Measurements from ENCODE around the gene RCCD1. TPM values are rescaled to one million over a fixed set of nuclear protein-coding genes. Genes with fewer than 3 reads are reported as not detected.
"Not testable (repeated sequence)": the region's sequence is repeated elsewhere in the genome, so short reads cannot be mapped to it uniquely, and the experiment has no call there.

Gene RCCD1
- total and polyA plus RNA-seq, 7 experiments from 2014 or later, result 2.5 to 24.6 (median 6.0) TPM

DNA sequence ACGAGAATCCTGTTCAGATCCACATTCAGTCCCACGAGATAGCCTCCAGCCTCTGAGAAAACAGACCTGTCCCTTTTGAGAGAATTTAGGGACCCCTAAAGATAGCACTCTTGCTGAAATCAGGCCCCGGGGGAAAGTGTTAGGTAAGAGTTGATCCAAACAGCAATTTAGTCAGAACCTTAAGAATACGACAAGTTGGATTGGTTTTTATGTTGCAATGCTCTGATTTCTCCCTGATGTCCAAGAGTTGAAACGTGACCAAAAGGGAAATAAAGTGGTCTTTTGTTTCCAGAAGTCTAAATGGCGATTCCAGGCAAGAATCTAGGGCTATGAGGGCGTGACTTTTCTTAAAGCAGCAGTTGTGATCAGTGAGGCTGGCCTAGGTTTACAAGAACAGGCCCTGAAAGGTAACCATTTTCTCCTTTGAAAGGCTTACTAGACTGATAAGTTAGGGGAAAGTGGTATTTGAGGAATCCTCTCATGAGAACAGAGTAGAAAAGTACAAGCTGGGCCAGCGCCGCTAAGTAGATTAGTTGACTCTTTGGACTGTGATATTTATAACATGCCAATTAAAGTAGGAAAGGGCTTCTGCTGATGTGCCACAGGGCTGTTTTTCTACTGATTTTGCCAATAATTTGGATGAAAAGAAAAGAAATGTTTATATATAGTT lies 46.7 kb upstream of the RCCD1 start:
- Histone ChIP-seq H3K27me3 (ENCODE audit: control insufficient read depth in 2 of 2, insufficient read depth in 2 of 2, low read length in 2 of 2) (no peaks in the 10 kb centered on the region), H3K27ac (ENCODE audit: low read depth, low read length) (no peak overlapping the region), H3K4me3 (ENCODE audit: low read length) (no peak overlapping the region), H3K4me1 (ENCODE audit: control insufficient read depth in 2 of 2, insufficient read depth in 2 of 2, low read length in 2 of 2) (peaks cover 6 to 8% of the 10 kb centered on the region in 2 donors), H3K36me3 (ENCODE audit: control insufficient read depth in 2 of 3, insufficient read depth in 3 of 3, low read length in 3 of 3) (peaks cover 13 to 76% (median 35%) of the 10 kb centered on the region in 3 experiments), H3K9me3 (ENCODE audit: control insufficient read depth in 2 of 3, low read length in 3 of 3) (no peaks in the 10 kb centered on the region)
- ChIA-PET POLR2A (no interaction called here), CTCF (no interaction called here)
- ATAC-seq (no peak), DNase-seq (no peak)
- peaks cover 11 to 22% (median 19%) of the 10 kb centered on the region in 7 donors for H3K4me1 Mint-ChIP-seq
- no peak overlapping the region for H3K4me3 Mint-ChIP-seq
- H3K36me3 Mint-ChIP-seq, result peaks cover 9 to 41% (median 24%) of the 10 kb centered on the region in 5 donors
- intact Hi-C loops (cut with micrococcal nuclease), result no loop called here
- H3K27me3 Mint-ChIP-seq, result no peaks in the 10 kb centered on the region
- H3K9me3 Mint-ChIP-seq, result no peaks in the 10 kb centered on the region
- no peak overlapping the region for H3K27ac Mint-ChIP-seq

DNA sequence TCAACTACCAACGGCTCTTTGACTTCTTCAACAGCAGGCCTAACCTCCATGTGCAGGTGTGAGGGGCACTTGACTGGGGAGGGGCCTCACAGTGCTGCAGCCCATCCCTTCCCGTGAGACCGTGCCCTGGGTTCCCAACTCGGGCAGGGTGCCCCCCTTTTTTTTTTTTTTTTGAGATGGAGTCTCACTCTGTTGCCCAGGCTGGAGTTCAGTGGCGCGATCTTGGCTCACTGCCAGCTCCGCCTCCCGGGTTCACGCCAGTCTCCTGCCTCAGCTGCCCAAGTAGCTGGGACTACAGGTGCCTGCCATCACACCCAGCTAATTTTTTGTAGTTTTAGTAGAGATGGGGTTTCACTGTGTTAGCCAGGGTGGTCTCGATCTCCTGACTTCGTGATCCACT lies 45.2 kb upstream of the RCCD1 start:
- H3K4me3 Mint-ChIP-seq; H3K27ac Mint-ChIP-seq; H3K4me1 ChIP-seq (ENCODE audit: control insufficient read depth in 2 of 2, insufficient read depth in 2 of 2, low read length in 2 of 2); CTCF ChIA-PET; H3K27me3 ChIP-seq (ENCODE audit: control insufficient read depth in 2 of 2, insufficient read depth in 2 of 2, low read length in 2 of 2); intact Hi-C loops (cut with micrococcal nuclease); H3K27ac ChIP-seq (ENCODE audit: low read depth, low read length); ATAC-seq; H3K9me3 ChIP-seq (ENCODE audit: control insufficient read depth in 2 of 3, low read length in 3 of 3); H3K9me3 Mint-ChIP-seq; DNase-seq; H3K27me3 Mint-ChIP-seq; H3K4me3 ChIP-seq (ENCODE audit: low read length): not testable (repeated sequence)
- Mint-ChIP-seq H3K36me3 (peaks cover 9 to 54% (median 25%) of the 10 kb centered on the region in 5 donors), H3K4me1 (peaks cover 4 to 14% (median 13%) of the 10 kb centered on the region in 7 donors)
- POLR2A ChIA-PET, result interaction anchor here (0.6 to 1.1 kb wide), 2 partner anchors 16 to 22 kb away, joined by 3 to 4 read pairs; no protein-coding TSS in a partner anchor
- H3K36me3 ChIP-seq (ENCODE audit: control insufficient read depth in 2 of 3, insufficient read depth in 3 of 3, low read length in 3 of 3), result peaks cover 13 to 91% (median 43%) of the 10 kb centered on the region in 3 experiments

DNA sequence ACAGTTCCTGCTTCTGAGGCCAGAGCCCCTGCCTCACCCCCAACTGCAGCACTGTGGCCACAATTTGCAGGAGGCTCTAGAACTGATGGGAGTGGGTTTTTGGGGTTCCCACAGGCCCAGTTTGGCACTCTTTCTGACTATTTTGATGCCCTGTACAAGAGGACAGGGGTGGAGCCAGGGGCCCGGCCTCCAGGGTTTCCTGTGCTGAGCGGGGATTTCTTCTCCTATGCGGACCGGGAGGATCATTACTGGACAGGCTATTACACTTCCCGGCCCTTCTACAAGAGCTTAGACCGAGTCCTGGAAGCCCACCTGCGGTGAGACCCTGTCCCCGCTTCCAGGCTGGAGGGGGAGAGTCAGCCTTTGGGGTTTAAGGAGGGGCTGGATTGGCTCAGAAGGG lies 44.7 kb upstream of the RCCD1 start:
- DNase-seq (no peak), ATAC-seq (no peak)
- H3K4me1 Mint-ChIP-seq, result peaks cover 4 to 11% (median 9%) of the 10 kb centered on the region in 7 donors
- H3K36me3 ChIP-seq (ENCODE audit: control insufficient read depth in 2 of 3, insufficient read depth in 3 of 3, low read length in 3 of 3), result peaks cover 13 to 95% (median 43%) of the 10 kb centered on the region in 3 experiments
- intact Hi-C loops (cut with micrococcal nuclease), result no loop called here
- H3K27me3 Mint-ChIP-seq, result no peaks in the 10 kb centered on the region
- H3K27ac Mint-ChIP-seq, result no peak overlapping the region
- H3K36me3 Mint-ChIP-seq, result peaks cover 9 to 54% (median 25%) of the 10 kb centered on the region in 5 donors
- CTCF ChIA-PET, result no interaction called here
- H3K4me1 ChIP-seq (ENCODE audit: control insufficient read depth in 2 of 2, insufficient read depth in 2 of 2, low read length in 2 of 2), result no peaks in the 10 kb centered on the region
- H3K9me3 Mint-ChIP-seq, result no peaks in the 10 kb centered on the region
- no peak overlapping the region for H3K4me3 Mint-ChIP-seq
- POLR2A ChIA-PET, result no interaction called here
- H3K27me3 ChIP-seq (ENCODE audit: control insufficient read depth in 2 of 2, insufficient read depth in 2 of 2, low read length in 2 of 2), result no peaks in the 10 kb centered on the region
- no peaks in the 10 kb centered on the region for H3K9me3 ChIP-seq (ENCODE audit: control insufficient read depth in 2 of 3, low read length in 3 of 3)
- H3K4me3 ChIP-seq (ENCODE audit: low read length), result no peak overlapping the region
- H3K27ac ChIP-seq (ENCODE audit: low read depth, low read length), result no peak overlapping the region

DNA sequence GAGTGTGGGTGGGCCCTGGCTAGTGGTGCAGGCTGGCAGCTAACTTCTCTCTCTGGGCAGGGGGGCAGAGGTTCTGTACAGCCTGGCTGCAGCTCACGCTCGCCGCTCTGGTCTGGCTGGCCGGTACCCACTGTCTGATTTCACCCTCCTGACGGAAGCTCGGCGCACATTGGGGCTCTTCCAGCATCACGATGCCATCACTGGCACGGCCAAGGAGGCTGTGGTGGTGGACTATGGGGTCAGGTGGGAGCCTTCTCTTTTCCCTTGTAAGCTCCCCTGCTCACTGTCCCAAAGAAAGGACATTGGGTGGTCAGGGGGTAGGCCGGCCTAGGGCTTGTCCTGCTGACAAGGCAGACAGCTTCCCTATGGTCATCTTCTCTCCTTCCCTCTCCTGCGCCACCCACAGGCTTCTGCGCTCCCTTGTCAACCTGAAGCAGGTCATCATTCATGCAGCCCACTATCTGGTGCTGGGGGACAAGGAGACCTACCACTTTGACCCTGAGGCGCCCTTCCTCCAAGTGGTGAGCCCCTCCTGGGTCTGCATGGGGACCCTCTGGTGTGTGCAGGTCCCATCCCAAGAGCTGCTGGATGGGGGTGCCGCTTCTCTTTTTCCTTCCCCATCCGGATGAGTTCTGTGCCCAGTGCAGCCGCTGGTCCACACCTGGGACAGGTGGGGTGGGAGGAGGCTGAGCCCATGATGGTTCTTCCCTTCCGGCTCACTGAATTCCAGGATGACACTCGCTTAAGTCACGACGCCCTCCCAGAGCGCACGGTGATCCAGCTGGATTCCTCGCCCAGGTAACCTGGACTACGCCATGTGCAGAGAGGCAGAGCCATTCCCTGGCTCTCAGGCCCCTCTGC lies 44.0 kb upstream of the RCCD1 start:
- no peak for DNase-seq
- CTCF ChIA-PET, result interaction anchor here (1.7 kb wide), 1 partner anchor 22 kb away, joined by 8 read pairs; the partner anchor contains the start of gene HDDC3
- Mint-ChIP-seq H3K9me3 (no peaks in the 10 kb centered on the region), H3K27ac (no peak overlapping the region), H3K4me1 (peaks cover 0 to 6% (median 4%) of the 10 kb centered on the region in 7 donors), H3K36me3 (peaks cover 5 to 54% (median 24%) of the 10 kb centered on the region in 5 donors), H3K27me3 (no peaks in the 10 kb centered on the region), H3K4me3 (no peak overlapping the region)
- peaks cover 13 to 95% (median 43%) of the 10 kb centered on the region in 3 experiments for H3K36me3 ChIP-seq (ENCODE audit: control insufficient read depth in 2 of 3, insufficient read depth in 3 of 3, low read length in 3 of 3)
- no peaks in the 10 kb centered on the region for H3K9me3 ChIP-seq (ENCODE audit: control insufficient read depth in 2 of 3, low read length in 3 of 3)
- ATAC-seq, result no peak
- H3K4me3 ChIP-seq (ENCODE audit: low read length), result no peak overlapping the region
- H3K4me1 ChIP-seq (ENCODE audit: control insufficient read depth in 2 of 2, insufficient read depth in 2 of 2, low read length in 2 of 2), result no peaks in the 10 kb centered on the region
- no peaks in the 10 kb centered on the region for H3K27me3 ChIP-seq (ENCODE audit: control insufficient read depth in 2 of 2, insufficient read depth in 2 of 2, low read length in 2 of 2)
- intact Hi-C loops (cut with micrococcal nuclease), result no loop called here
- no peak overlapping the region for H3K27ac ChIP-seq (ENCODE audit: low read depth, low read length)
- POLR2A ChIA-PET, result interaction anchor here (0.5 kb wide), 1 partner anchor 12 kb away, joined by 6 read pairs; no protein-coding TSS in a partner anchor

DNA sequence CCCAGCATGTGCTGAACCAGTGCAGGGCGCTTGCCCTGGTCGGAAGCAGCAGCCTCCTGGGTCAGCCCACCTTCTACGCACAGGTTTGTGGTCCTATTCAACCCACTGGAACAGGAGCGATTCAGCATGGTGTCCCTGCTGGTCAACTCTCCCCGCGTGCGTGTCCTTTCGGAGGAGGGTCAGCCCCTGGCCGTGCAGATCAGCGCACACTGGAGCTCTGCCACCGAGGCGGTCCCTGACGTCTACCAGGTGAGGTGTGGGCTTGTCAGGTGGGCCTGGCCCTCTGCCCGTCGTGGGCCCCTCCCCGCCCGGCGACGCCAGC lies 43.4 kb upstream of the RCCD1 start:
- ATAC-seq (no peak), DNase-seq (no peak)
- Histone ChIP-seq H3K4me1 (ENCODE audit: control insufficient read depth in 2 of 2, insufficient read depth in 2 of 2, low read length in 2 of 2) (no peaks in the 10 kb centered on the region), H3K9me3 (ENCODE audit: control insufficient read depth in 2 of 3, low read length in 3 of 3) (no peaks in the 10 kb centered on the region), H3K27me3 (ENCODE audit: control insufficient read depth in 2 of 2, insufficient read depth in 2 of 2, low read length in 2 of 2) (no peaks in the 10 kb centered on the region), H3K4me3 (ENCODE audit: low read length) (no peak overlapping the region), H3K36me3 (ENCODE audit: control insufficient read depth in 2 of 3, insufficient read depth in 3 of 3, low read length in 3 of 3) (peaks cover 13 to 95% (median 40%) of the 10 kb centered on the region in 3 experiments), H3K27ac (ENCODE audit: low read depth, low read length) (no peak overlapping the region)
- no peak overlapping the region for H3K27ac Mint-ChIP-seq
- intact Hi-C loops (cut with micrococcal nuclease), result no loop called here
- H3K9me3 Mint-ChIP-seq, result no peaks in the 10 kb centered on the region
- H3K4me3 Mint-ChIP-seq, result no peak overlapping the region
- ChIA-PET CTCF (interaction anchor here (1.7 kb wide), 1 partner anchor 22 kb away, joined by 8 read pairs; the partner anchor contains the start of gene HDDC3), POLR2A (interaction anchor here (0.5 kb wide), 1 partner anchor 12 kb away, joined by 6 read pairs; no protein-coding TSS in a partner anchor)
- H3K27me3 Mint-ChIP-seq, result no peaks in the 10 kb centered on the region
- peaks cover 0 to 50% (median 18%) of the 10 kb centered on the region in 5 donors for H3K36me3 Mint-ChIP-seq
- peaks cover 0 to 5% (median 0%) of the 10 kb centered on the region in 7 donors for H3K4me1 Mint-ChIP-seq

DNA sequence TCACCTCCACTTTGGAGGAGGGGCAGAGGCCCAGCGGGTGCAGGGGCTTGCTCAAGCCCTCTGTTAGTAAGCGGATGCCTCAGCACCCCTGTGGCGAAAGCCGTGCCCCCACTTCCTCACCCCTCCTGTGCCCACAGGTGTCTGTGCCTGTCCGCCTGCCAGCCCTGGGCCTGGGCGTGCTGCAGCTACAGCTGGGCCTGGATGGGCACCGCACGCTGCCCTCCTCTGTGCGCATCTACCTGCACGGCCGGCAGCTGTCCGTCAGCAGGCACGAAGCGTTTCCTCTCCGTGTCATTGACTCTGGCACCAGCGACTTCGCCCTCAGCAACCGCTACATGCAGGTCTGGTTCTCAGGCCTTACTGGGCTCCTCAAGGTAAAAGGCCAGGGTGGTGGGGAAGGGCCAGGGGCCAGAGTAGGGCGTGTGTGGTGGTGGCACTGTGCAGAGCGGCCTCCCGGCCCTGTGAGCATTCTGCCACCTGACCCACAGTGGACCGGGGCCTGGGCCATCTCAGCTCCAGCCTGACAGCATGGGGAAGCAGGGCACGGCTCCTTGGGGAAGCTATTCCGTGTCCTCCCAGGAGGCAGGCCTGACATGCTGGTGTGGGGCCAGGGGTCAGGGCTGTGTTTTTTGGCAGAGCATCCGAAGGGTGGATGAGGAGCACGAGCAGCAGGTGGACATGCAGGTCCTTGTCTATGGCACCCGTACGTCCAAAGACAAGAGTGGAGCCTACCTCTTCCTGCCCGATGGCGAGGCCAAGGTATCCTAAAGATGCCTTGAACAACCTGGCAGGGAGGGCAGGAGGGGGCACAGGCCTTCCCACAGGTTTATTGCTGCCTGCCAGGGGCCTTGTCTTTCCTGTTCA lies 42.5 kb upstream of the RCCD1 start:
- no peak overlapping the region for H3K27ac ChIP-seq (ENCODE audit: low read depth, low read length)
- peaks cover 0 to 11% (median 0%) of the 10 kb centered on the region in 7 donors for H3K4me1 Mint-ChIP-seq
- no peak overlapping the region for H3K4me3 Mint-ChIP-seq
- CTCF ChIA-PET, result interaction anchor here (1.7 kb wide), 1 partner anchor 21 kb away, joined by 8 read pairs; the partner anchor contains the start of gene HDDC3
- H3K36me3 Mint-ChIP-seq, result peaks cover 2 to 54% (median 23%) of the 10 kb centered on the region in 5 donors
- H3K4me3 ChIP-seq (ENCODE audit: low read length), result no peak overlapping the region
- H3K27me3 Mint-ChIP-seq, result no peaks in the 10 kb centered on the region
- H3K27me3 ChIP-seq (ENCODE audit: control insufficient read depth in 2 of 2, insufficient read depth in 2 of 2, low read length in 2 of 2), result no peaks in the 10 kb centered on the region
- no peaks in the 10 kb centered on the region for H3K9me3 ChIP-seq (ENCODE audit: control insufficient read depth in 2 of 3, low read length in 3 of 3)
- no peak for ATAC-seq
- H3K9me3 Mint-ChIP-seq, result no peaks in the 10 kb centered on the region
- POLR2A ChIA-PET, result interaction anchor here (0.7 to 1.4 kb wide), 2 partner anchors 17 to 20 kb away, joined by 3 to 5 read pairs; partner anchors contain the start of gene HDDC3
- peaks cover 13 to 95% (median 32%) of the 10 kb centered on the region in 3 experiments for H3K36me3 ChIP-seq (ENCODE audit: control insufficient read depth in 2 of 3, insufficient read depth in 3 of 3, low read length in 3 of 3)
- intact Hi-C loops (cut with micrococcal nuclease), result no loop called here
- no peak for DNase-seq
- no peaks in the 10 kb centered on the region for H3K4me1 ChIP-seq (ENCODE audit: control insufficient read depth in 2 of 2, insufficient read depth in 2 of 2, low read length in 2 of 2)
- H3K27ac Mint-ChIP-seq, result no peak overlapping the region

Measured in naive thymus-derived CD4-positive, alpha-beta T cell (primary cell).